HEK293T (cell line): Measurements from ENCODE around the gene RAB39B.
A peak's percentile ranks its signal among the peaks of the same experiment; 100 is the strongest.

Experiments
- CTCF ChIA-PET: fragments of 350-600 bp; formaldehyde crosslinking; extraction: SDS; loops from one replicate; lab custom pipeline; 2021; ENCODE audit warnings: antibody characterized with exemption, inconsistent platforms; lab: Yijun Ruan, JAX
- POLR2A ChIA-PET: fragments of 350-600 bp; formaldehyde crosslinking; extraction: SDS; loops from one replicate; lab custom pipeline; 2020; ENCODE audit warnings: antibody characterized with exemption, inconsistent platforms; lab: Yijun Ruan, JAX
- DNase-seq: peaks from one replicate; pipeline ENCODE4 v3.0.0; 2012; ENCODE audit warnings: mixed read lengths; ENCODE audit errors: extremely low spot score
- ARNT ChIP-seq: fragments of 450-650 bp; IDR thresholded peaks from 2 replicates; pipeline ENCODE4 v1.6.1; 2017; ENCODE audit warnings: mild to moderate bottlenecking
- BHLHE40 ChIP-seq: fragments of 450-650 bp; IDR thresholded peaks from 2 replicates; pipeline ENCODE4 v1.6.1; 2016; ENCODE audit warnings: mild to moderate bottlenecking, moderate library complexity, borderline replicate concordance
- CTBP1 ChIP-seq: fragments of 450-650 bp; IDR thresholded peaks from 2 replicates; pipeline ENCODE4 v1.6.1; 2016; ENCODE audit warnings: borderline replicate concordance
- ELF4 ChIP-seq: fragments of 450-650 bp; IDR thresholded peaks from 2 replicates; pipeline ENCODE4 v1.6.1; 2017; ENCODE audit warnings: antibody characterized with exemption
- FOXA1 ChIP-seq: fragments of 450-650 bp; IDR thresholded peaks from 2 replicates; pipeline ENCODE4 v1.6.1; 2016; ENCODE audit warnings: mild to moderate bottlenecking
- FOXK2 ChIP-seq: fragments of 450-650 bp; IDR thresholded peaks from 2 replicates; pipeline ENCODE4 v1.6.1; 2016; ENCODE audit warnings: mild to moderate bottlenecking
- FOXM1 ChIP-seq: fragments of 450-650 bp; IDR thresholded peaks from 2 replicates; pipeline ENCODE4 v1.6.1; 2017; ENCODE audit warnings: mild to moderate bottlenecking, borderline replicate concordance
- HDGF ChIP-seq: fragments of 450-650 bp; IDR thresholded peaks from 2 replicates; pipeline ENCODE4 v1.6.1; 2017; ENCODE audit warnings: antibody characterized with exemption, borderline replicate concordance
- L3MBTL2 ChIP-seq: fragments of 450-650 bp; conservative IDR thresholded peaks from 2 replicates; pipeline ENCODE4 v1.6.1; 2016; ENCODE audit warnings: mild to moderate bottlenecking
- LEF1 ChIP-seq: fragments of 450-650 bp; IDR thresholded peaks from 2 replicates; pipeline ENCODE4 v1.6.1; 2017; ENCODE audit warnings: mild to moderate bottlenecking, borderline replicate concordance
- NFRKB ChIP-seq: fragments of 450-650 bp; IDR thresholded peaks from 2 replicates; pipeline ENCODE4 v1.6.1; 2016; ENCODE audit warnings: mild to moderate bottlenecking, moderate library complexity
- SP1 ChIP-seq: fragments of 450-650 bp; IDR thresholded peaks from 2 replicates; pipeline ENCODE4 v1.6.1; 2017
- SUZ12 ChIP-seq: fragments of 450-650 bp; IDR thresholded peaks from 2 replicates; pipeline ENCODE4 v1.6.1; 2016; ENCODE audit warnings: mild to moderate bottlenecking
- TARDBP ChIP-seq: fragments of 450-650 bp; IDR thresholded peaks from 2 replicates; pipeline ENCODE4 v1.6.1; 2016
- ZNF384 ChIP-seq: fragments of 450-650 bp; IDR thresholded peaks from 2 replicates; pipeline ENCODE4 v1.6.1; 2016
- TF ChIP-seq, protein P1 (sequence below): fragments of 450-650 bp; IDR thresholded peaks from 2 replicates; pipeline ENCODE4 v1.6.1; 2016

Gene RAB39B

DNA sequence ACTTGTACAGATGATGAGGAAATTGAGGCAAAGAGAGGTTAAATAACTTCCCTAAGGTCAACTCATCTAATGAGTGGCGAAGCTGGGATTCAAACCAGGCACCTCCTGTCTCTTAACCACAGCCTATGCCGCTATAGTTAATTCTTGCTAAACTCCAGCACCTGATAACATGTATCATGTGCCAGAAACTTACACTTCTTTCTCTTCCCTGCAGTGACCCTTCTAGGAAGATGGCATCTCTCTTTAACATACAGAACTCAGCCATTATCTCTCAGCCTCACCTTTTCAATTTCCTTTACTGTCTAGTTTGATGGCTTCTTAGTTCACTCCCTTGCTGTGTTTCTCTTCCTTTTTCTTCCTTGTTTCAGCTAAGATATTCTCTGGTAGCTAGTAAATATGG, 45.5 kb downstream of the RAB39B start:
- no peak for DNase-seq
- CTCF ChIA-PET, result no interaction called here
- TF ChIP-seq BHLHE40 (no peak), SP1 (no peak), CTBP1 (no peak), SUZ12 (no peak), TARDBP (no peak), LEF1 (no peak), NFRKB (no peak), ARNT (no peak), HDGF (no peak), ELF4 (no peak), FOXM1 (no peak), FOXK2 (no peak), ZNF384 (no peak)
- TF ChIP-seq, protein P1, sequence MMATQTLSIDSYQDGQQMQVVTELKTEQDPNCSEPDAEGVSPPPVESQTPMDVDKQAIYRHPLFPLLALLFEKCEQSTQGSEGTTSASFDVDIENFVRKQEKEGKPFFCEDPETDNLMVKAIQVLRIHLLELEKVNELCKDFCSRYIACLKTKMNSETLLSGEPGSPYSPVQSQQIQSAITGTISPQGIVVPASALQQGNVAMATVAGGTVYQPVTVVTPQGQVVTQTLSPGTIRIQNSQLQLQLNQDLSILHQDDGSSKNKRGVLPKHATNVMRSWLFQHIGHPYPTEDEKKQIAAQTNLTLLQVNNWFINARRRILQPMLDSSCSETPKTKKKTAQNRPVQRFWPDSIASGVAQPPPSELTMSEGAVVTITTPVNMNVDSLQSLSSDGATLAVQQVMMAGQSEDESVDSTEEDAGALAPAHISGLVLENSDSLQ, result no peak
- POLR2A ChIA-PET, result no interaction called here

DNA sequence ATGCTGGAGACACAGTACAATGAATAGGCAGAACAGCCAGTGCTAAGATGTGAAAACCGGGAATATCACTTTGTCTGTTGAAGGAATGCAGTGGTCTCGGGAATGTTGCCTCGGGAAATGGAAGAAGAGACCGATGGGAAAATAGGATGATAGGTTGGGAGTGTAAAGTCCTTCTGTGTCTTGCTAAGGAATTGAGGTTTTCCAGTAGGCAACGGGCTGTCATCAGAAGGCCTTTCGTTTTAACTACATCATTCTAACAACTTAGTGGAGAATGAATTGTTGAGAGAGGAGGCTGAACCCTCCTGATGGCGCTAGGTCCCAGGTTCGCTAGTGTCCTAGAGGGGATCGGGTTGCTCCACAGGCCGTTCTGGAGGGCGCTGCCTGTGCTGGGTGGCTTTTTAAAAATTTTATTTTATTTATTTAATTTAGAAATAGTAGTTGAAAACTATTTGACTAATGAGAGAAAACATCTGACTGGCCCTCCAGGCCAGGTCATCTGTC, 47.3 kb downstream of the RAB39B start:
- no peak for TF ChIP-seq FOXA1
- no peak for TF ChIP-seq SP1
- no peak for TF ChIP-seq ARNT
- no peak for TF ChIP-seq FOXM1
- no peak for TF ChIP-seq CTBP1
- TF ChIP-seq BHLHE40, result no peak
- TF ChIP-seq L3MBTL2, result no peak
- ChIA-PET CTCF (interaction anchor here (1.5 to 1.6 kb wide), 3 partner anchors 19 to 218 kb away, joined by 3 to 6 read pairs (median 4); no protein-coding TSS in a partner anchor), POLR2A (interaction anchor here (0.6 to 1.7 kb wide), 4 partner anchors 10 to 299 kb away, joined by 3 to 5 read pairs (median 3); no protein-coding TSS in a partner anchor)
- peak; percentile 21 for DNase-seq

DNA sequence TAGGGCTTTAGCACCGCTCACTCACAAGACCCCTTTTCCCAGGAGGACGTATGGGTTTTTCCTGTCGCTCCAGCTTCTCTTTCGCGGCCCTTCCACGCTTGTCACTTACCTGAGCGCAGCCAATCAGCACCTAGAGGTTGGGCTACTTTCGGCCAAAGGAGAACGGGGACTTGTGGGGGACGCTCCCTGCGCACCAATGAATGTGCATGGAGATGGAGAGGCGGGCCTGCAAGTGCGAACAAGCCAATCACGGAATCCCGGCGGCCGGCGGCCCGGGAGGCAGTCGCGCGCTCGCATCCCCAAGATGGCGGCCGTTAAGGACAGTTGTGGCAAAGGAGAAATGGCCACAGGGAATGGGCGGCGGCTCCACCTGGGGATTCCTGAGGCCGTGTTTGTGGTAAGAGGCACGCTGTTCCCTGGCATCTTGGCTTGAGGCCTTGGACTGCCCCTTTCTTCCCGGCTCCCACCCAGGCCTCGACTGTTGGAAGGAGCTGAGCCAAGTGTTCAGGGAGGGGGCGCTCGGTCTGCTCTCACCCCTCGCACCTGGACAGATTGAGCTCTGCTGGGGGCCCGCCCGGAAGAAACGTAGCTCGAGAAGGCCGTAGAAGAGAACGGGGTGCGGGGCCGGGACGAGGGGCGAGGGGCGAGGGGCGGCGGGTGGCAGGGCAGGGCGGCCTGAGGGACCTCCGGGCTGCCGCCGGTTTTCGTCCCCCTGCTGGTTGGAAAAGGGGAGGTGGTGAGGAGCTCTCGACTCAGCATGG, 47.9 kb downstream of the RAB39B start, which contains the start of gene VBP1:
VBP1 (plus strand) TSS at position 282 of the 761 bp plus-strand sequence; CDS start at position 305, 23 bp downstream.
- ChIA-PET CTCF (interaction anchor here (1.5 to 1.6 kb wide), 3 partner anchors 20 to 218 kb away, joined by 3 to 6 read pairs (median 4); no protein-coding TSS in a partner anchor), POLR2A (interaction anchor here (0.6 to 1.7 kb wide), 9 partner anchors 10 to 299 kb away, joined by 3 to 6 read pairs (median 3); no protein-coding TSS in a partner anchor)
- DNase-seq, result peak; percentile 93
- TF ChIP-seq, protein P1, result peak; percentile 98
- peak; percentile 8; the same call in 1 of the 2 replicates for TF ChIP-seq L3MBTL2
- peak; percentile 78 for TF ChIP-seq NFRKB
- no peak for TF ChIP-seq FOXA1

DNA sequence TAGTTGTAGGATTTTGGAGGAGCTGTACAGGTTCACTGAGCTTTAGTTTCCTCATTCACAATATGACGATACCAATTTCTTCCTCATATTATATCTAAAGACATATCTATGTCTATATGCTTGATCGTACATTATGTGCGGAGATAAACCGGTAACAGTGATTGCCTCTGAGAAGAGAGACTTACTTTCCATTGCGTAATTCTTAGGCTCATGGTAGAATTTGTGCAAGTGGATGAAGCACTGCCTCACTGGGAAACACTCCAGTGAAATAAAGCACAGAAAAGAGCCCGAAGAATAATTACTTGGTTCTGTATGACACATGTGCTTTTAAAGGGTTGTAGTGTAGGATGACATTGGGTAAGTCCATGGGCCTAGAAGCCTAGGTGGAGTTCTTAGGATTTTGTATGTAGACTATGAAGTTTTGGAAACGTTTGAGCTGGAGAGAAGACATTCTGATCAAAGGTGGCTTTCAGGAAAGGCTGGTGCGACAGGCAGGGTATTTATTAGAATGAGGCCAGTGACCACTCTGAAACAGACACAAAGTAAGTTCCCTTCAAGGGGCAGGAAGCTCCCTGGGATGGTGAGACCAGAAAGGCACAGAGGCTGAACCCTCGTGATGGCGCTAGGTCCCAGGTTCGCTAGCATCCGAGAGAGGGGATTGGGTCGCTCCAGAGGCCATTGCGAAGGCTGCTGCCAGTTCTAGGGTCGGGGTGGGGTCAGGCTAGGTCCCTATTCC, 48.7 kb downstream of the RAB39B start:
- TF ChIP-seq NFRKB (no peak), L3MBTL2 (peak; percentile 35; the same call in 1 of the 2 replicates)
- ChIA-PET CTCF (interaction anchor here (1.5 kb wide), 1 partner anchor 20 kb away, joined by 4 read pairs; no protein-coding TSS in a partner anchor), POLR2A (interaction anchor here (0.8 to 1.7 kb wide), 6 partner anchors 9 to 114 kb away, joined by 3 to 6 read pairs (median 4); no protein-coding TSS in a partner anchor)
- DNase-seq, result no peak

DNA sequence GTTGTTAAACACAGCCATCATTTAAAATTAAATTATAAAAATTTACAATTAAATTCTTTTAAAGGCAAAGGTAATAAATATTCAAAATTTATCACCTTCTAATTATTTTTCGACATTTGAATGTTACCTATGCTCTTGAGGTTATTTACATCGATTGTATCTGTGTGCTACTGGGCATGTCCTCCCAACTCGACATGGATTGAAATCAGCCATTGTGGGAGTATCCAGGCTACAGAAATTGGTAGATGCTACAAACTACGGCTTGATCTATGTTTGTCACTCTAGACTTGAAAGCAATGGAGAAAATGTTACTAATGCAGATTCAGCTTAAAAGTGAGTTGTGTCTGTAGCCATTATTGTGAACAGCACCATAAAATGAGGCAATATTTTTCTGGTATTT, 50.6 kb downstream of the RAB39B start:
- DNase-seq, result no peak
- CTCF ChIA-PET, result no interaction called here
- TF ChIP-seq, protein P1, result no peak
- TF ChIP-seq TARDBP (no peak), BHLHE40 (no peak), FOXK2 (no peak), FOXA1 (no peak), FOXM1 (no peak)
- POLR2A ChIA-PET, result no interaction called here

DNA sequence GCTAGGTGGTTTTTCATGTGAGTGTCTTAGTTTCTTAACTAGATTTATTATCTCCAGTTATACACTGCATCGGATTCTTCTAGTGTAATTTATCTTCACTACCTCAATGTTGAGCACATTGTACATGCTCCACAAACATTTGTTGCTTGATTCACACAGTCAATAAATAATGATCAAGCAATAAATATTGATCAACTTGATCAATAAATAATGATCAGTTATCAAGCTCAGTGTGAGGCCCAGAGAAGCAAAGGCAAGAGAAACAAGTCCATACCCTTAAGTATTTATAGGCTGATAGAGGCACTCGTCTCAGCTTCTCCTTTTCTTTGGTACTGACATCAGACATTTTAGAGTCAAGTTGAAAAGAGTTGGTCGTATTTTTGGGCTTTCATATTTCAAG, 53.1 kb downstream of the RAB39B start:
- CTCF ChIA-PET, result no interaction called here
- TF ChIP-seq CTBP1, result no peak
- no peak for TF ChIP-seq SP1
- no peak for TF ChIP-seq ZNF384
- TF ChIP-seq LEF1, result no peak
- no peak for DNase-seq
- POLR2A ChIA-PET, result no interaction called here
